Neural progenitor cell (in vitro differentiated cells): ENCODE data around the gene IFI30.

Experiments used
- CTCF ChIP-seq: fragments of 200-600 bp; sonication (generic); IDR thresholded peaks from 2 replicates; pipeline ENCODE4 v1.5.1; 2017; ENCODE audit warnings: antibody characterized with exemption, mild to moderate bottlenecking
- EZH2 ChIP-seq: fragments of 200-600 bp; sonication (generic); IDR thresholded peaks from 2 replicates; pipeline ENCODE4 v1.6.1; 2017; ENCODE audit warnings: antibody characterized with exemption, mild to moderate bottlenecking, moderate library complexity
- EZH2phosphoT487 ChIP-seq: fragments of 200-600 bp; sonication (generic); IDR thresholded peaks from 2 replicates; pipeline ENCODE4 v1.6.1; 2017; ENCODE audit warnings: antibody characterized with exemption

- TF ChIP-seq CTCF, result no peak
- TF ChIP-seq EZH2, result no peak
- TF ChIP-seq EZH2phosphoT487, result no peak
These were observed 9.5 kb upstream of the IFI30 start for GRCh38 chr19:18164072-18164471.
